A549 (cell line): ENCODE measurements around the gene SELENOT.

Source experiments
- JUNB ChIP-seq: fragments of >200 bp; sonication (Bioruptor Twin); formaldehyde crosslinking; IDR thresholded peaks from 2 replicates; pipeline ENCODE4 v1.6.1; 2016
- MAFK ChIP-seq: fragments of 450-650 bp; IDR thresholded peaks from 2 replicates; pipeline ENCODE4 v1.6.1; 2014; ENCODE audit not compliant: partially characterized antibody
- MYC ChIP-seq: IDR thresholded peaks from 2 replicates; pipeline ENCODE4 v1.6.1; 2012; ENCODE audit warnings: mild to moderate bottlenecking, inconsistent platforms, low read length, improper control_type of control experiment, borderline replicate concordance
- RAD21 ChIP-seq, 2 experiments: fragments of >200 bp in 1 of 2; sonication (Bioruptor Twin) in 1 of 2; formaldehyde crosslinking in 1 of 2; IDR thresholded peaks in 1 of 2; conservative IDR thresholded peaks in 1 of 2; 2 replicates in 1 of 2; 3 replicates in 1 of 2; pipeline ENCODE4 v1.6.1; 2012 to 2018; ENCODE audit warnings: inconsistent platforms in 1 of 2
- TF ChIP-seq, protein P1 (sequence below): fragments of >200 bp; sonication (Bioruptor Twin); formaldehyde crosslinking; IDR thresholded peaks from 3 replicates; pipeline ENCODE4 v1.5.1; 2016

DNA sequence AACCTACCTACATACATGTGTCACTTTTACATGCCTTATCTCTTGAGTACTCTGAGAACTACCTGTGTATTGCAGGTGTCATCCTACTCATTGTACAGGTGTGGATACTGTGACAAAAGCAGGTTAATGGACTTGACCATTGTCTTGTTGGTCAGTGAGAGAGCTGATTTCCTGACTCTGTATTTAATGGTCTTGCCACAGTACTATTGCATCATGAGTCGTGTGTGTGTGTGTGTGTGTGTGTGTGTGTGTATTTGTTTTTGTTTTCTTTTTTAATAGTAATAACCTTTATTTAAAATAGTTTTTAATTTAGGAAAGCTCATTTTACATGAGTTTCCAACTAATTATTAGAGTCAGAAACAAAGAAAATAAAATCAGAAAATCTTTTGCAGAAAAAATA, 7.7 kb downstream of the SELENOT start:
- TF ChIP-seq RAD21 (conservative IDR thresholded peaks at IDR 0.05 in 1 of 2, IDR thresholded peaks at IDR 0.05 in 1 of 2): no peak
- no peak for TF ChIP-seq MYC
- TF ChIP-seq, protein P1, sequence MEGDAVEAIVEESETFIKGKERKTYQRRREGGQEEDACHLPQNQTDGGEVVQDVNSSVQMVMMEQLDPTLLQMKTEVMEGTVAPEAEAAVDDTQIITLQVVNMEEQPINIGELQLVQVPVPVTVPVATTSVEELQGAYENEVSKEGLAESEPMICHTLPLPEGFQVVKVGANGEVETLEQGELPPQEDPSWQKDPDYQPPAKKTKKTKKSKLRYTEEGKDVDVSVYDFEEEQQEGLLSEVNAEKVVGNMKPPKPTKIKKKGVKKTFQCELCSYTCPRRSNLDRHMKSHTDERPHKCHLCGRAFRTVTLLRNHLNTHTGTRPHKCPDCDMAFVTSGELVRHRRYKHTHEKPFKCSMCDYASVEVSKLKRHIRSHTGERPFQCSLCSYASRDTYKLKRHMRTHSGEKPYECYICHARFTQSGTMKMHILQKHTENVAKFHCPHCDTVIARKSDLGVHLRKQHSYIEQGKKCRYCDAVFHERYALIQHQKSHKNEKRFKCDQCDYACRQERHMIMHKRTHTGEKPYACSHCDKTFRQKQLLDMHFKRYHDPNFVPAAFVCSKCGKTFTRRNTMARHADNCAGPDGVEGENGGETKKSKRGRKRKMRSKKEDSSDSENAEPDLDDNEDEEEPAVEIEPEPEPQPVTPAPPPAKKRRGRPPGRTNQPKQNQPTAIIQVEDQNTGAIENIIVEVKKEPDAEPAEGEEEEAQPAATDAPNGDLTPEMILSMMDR: no peak
- no peak for TF ChIP-seq JUNB
- no peak for TF ChIP-seq MAFK
